Lung (tissue), 12 donors: ENCODE measurements around the gene CENPX. TPM values are rescaled to one million over a fixed set of nuclear protein-coding genes. Genes with fewer than 3 reads are reported as not detected.

ENCODE experiments used
- ATAC-seq: fragments of 200-7000 bp; cut with Tn5 transposase; one replicate; pipeline ENCODE4 v1.9.1; 2020; ENCODE audit warnings: moderate number of reproducible peaks; ENCODE audit not compliant: insufficient read depth, low FRiP score
- DNase-seq, 3 donors: peaks; one replicate each; pipeline ENCODE4 v3.0.0-alpha.2; 2013 to 2017
- H3K27ac ChIP-seq, 2 donors: one replicate each; pipeline ENCODE4 v1.5.1; 2013; ENCODE audit warnings: mild to moderate bottlenecking in 2 of 2, moderate library complexity in 2 of 2, control low read depth in 1 of 2, inconsistent platforms in 1 of 2, low read depth in 1 of 2, low read length in 1 of 2
- H3K27me3 ChIP-seq, 3 donors: one replicate each; pipeline ENCODE4 v1.5.1; 2013; ENCODE audit warnings: low read length in 2 of 3; ENCODE audit not compliant: control insufficient read depth in 3 of 3, insufficient read depth in 3 of 3
- H3K36me3 ChIP-seq, 4 donors: one replicate each; pipeline ENCODE4 v1.5.1; 2013; ENCODE audit warnings: low read length in 4 of 4, mild to moderate bottlenecking in 1 of 4, moderate library complexity in 1 of 4; ENCODE audit not compliant: control insufficient read depth in 4 of 4, insufficient read depth in 4 of 4
- H3K4me1 ChIP-seq, 5 donors: one replicate each; pipeline ENCODE4 v1.5.1; 2013; ENCODE audit warnings: low read length in 5 of 5, mild to moderate bottlenecking in 2 of 5, moderate library complexity in 1 of 5; ENCODE audit not compliant: control insufficient read depth in 5 of 5, insufficient read depth in 5 of 5
- H3K4me3 ChIP-seq: one replicate; pipeline ENCODE4 v1.5.1; 2013; ENCODE audit warnings: mild to moderate bottlenecking, control low read depth, moderate library complexity
- H3K9ac ChIP-seq, 2 donors: one replicate each; pipeline ENCODE4 v1.5.1; 2013; ENCODE audit warnings: low read length in 2 of 2, control low read depth in 1 of 2; ENCODE audit not compliant: insufficient read depth in 1 of 2
- H3K9me3 ChIP-seq, 4 donors: one replicate each; pipeline ENCODE4 v1.5.1; 2013; ENCODE audit warnings: low read length in 3 of 4, mild to moderate bottlenecking in 1 of 4, moderate library complexity in 1 of 4; ENCODE audit not compliant: control insufficient read depth in 4 of 4, insufficient read depth in 3 of 4
- WGBS, 2 donors: extraction: QIAGEN DNeasy Blood & Tissue Kit; methylation state at CpG; one replicate each; pipeline ENCODE4 v1.1.7; 2013; 5-methylcytosine and 5-hydroxymethylcytosine counted together
- polyA plus RNA-seq, 2 donors: library from polyadenylated mRNA; stranded (reverse); fragments of 200-250 nt; gene quantifications; one replicate each; pipeline ENCODE4 v1.2.1, GENCODE V29; 2013
- total RNA-seq, 2 donors: library from RNA; depleted of rRNA in 1 of 2; stranded (reverse); fragments of >200 nt in 1 of 2; gene quantifications; one replicate each; pipeline ENCODE4 v1.2.1, GENCODE V29; 2014 to 2021
- TF ChIP-seq, protein P1 (sequence below): IDR thresholded peaks from 2 replicates; pipeline ENCODE4 v1.5.1; 2012; ENCODE audit warnings: mild to moderate bottlenecking; ENCODE audit errors: control extremely low read depth, extremely low read depth
- donor health status: control.
- donor health status: control.
- donor health status: Bipolar disorder and iron deficiency.
- donor health status: healthy.
- donor health status: DM: yes; HTN: yes; CAD: no.

The CENPX gene
- total and polyA plus RNA-seq, 4 donors: 21.5 to 121 (median 101) TPM

DNA sequence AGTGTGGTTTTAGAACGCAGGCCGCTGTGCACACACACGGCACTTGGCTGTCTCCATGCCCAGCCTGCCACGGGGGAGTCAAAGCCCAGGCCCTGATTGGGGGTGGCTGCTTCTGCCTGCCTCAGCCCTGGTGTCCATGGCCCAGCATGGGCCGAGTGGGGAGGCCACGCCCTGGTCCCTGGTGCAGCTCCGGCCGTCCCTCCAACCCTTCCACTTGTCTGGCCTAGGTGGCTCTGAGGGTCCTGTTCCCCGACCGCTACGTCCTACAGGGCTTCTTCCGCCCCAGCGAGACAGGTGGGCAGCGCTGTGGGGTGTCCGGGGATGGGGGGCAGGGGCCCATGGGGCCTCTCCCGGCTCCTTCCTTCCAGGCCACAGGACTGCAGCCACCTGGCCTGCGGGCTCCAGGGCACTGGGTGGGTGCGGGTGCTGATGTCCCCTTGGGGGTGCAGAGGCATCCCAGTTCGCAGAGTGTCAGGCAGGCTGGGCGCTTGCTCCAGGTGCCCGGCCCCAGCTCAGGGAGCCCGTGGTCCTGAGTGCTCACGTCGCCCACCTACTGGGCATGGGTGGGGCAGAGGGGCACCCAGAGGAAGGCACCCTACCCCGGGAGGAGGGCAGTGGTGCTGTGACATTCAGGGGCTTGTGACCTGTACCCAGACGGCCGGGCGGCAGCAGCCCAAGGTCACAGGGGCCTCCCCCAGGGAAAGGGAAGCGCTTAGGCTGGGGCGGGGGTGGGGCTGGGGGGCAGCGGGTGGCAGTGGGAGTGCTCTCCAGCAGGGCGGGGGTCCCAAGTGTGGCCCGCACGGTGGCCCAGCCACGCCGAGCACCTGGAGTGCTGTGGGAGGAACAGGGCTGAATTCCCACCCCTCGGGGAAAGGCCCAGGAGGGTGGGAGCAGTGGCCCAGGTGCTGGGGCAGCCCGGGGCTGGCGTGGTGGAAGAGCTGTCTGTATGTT is 11.8 kb downstream of the CENPX start:
- H3K4me3 ChIP-seq: no peak overlapping the region
- H3K9me3 ChIP-seq: no peaks in the 10 kb centered on the region
- no peak for ATAC-seq
- H3K4me1 ChIP-seq: peaks cover 0 to 37% (median 3%) of the 10 kb centered on the region in 5 donors
- no peak overlapping the region for H3K9ac ChIP-seq
- 92 to 93% methylated on average over 37 to 39 of the region's 39 CpGs for WGBS, 2 donors
- H3K27me3 ChIP-seq: no peaks in the 10 kb centered on the region
- no peak overlapping the region for H3K27ac ChIP-seq
- DNase-seq: no peak
- TF ChIP-seq, protein P1, sequence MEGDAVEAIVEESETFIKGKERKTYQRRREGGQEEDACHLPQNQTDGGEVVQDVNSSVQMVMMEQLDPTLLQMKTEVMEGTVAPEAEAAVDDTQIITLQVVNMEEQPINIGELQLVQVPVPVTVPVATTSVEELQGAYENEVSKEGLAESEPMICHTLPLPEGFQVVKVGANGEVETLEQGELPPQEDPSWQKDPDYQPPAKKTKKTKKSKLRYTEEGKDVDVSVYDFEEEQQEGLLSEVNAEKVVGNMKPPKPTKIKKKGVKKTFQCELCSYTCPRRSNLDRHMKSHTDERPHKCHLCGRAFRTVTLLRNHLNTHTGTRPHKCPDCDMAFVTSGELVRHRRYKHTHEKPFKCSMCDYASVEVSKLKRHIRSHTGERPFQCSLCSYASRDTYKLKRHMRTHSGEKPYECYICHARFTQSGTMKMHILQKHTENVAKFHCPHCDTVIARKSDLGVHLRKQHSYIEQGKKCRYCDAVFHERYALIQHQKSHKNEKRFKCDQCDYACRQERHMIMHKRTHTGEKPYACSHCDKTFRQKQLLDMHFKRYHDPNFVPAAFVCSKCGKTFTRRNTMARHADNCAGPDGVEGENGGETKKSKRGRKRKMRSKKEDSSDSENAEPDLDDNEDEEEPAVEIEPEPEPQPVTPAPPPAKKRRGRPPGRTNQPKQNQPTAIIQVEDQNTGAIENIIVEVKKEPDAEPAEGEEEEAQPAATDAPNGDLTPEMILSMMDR: no peak
- H3K36me3 ChIP-seq: peaks cover 0 to 23% (median 0%) of the 10 kb centered on the region in 4 donors

DNA sequence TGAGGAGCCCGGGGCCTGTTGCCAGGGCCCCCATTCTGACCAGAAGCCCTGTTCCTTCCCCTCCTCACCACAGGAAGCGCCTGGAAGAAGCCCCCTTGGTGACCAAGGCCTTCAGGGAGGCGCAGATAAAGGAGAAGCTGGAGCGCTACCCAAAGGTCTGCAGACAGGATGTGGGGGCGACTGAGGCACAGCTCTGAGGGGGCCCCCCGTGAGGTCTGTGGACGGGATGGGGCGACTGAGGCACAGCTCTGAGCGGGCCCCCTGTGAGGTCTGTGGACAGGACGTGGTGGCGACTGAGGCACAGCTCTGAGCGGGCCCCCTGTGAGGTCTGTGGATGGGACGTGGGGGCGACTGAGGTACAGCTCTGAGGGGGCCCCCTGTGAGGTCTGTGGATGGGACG is 13.3 kb downstream of the CENPX start:
- no peak overlapping the region for H3K9ac ChIP-seq
- ATAC-seq (no peak), DNase-seq (no peak)
- no peaks in the 10 kb centered on the region for H3K27me3 ChIP-seq
- TF ChIP-seq, protein P1: no peak
- 69 to 83% methylated on average over 15 of the region's 15 CpGs for WGBS, 2 donors
- no peak overlapping the region for H3K27ac ChIP-seq
- peaks cover 0 to 23% (median 0%) of the 10 kb centered on the region in 4 donors for H3K36me3 ChIP-seq
- no peak overlapping the region for H3K4me3 ChIP-seq
- H3K4me1 ChIP-seq: peaks cover 0 to 35% (median 3%) of the 10 kb centered on the region in 5 donors
- H3K9me3 ChIP-seq: no peaks in the 10 kb centered on the region

DNA sequence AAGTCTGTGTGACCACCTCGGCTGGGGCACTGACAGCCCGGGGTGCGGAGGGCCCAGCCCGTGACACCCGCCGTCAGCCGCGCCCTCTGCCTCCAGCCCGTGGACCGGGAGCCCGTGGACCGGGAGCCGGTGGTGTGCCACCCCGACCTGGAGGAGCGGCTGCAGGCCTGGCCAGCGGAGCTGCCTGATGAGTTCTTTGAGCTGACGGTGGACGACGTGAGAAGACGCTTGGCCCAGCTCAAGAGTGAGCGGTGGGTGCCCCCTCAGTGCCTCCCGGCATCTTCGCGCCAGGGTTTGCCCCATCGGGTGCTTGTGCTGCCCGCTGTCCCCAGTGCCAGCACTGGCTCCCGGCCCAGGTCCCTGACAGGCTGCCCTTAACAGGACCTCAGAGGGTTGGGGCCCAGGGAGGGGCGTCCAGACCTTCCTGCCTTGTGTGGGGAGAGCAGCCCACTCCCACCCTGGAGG is 13.7 kb downstream of the CENPX start:
- Histone ChIP-seq H3K27ac (no peak overlapping the region), H3K9me3 (no peaks in the 10 kb centered on the region), H3K4me3 (no peak overlapping the region), H3K27me3 (no peaks in the 10 kb centered on the region), H3K9ac (no peak overlapping the region), H3K36me3 (peaks cover 0 to 23% (median 0%) of the 10 kb centered on the region in 4 donors), H3K4me1 (peaks cover 0 to 35% (median 3%) of the 10 kb centered on the region in 5 donors)
- WGBS, 2 donors: 85 to 91% methylated on average over 23 to 28 of the region's 28 CpGs
- TF ChIP-seq, protein P1: no peak
- ATAC-seq: no peak
- DNase-seq: no peak
